Measurements from ENCODE around the gene SH3RF1. TPM values are rescaled to one million over a fixed set of nuclear protein-coding genes. Genes with fewer than 3 reads are reported as not detected.

SH3RF1 gene
- total RNA-seq, 1 experiment from 2014 or later = 4.6 TPM

DNA sequence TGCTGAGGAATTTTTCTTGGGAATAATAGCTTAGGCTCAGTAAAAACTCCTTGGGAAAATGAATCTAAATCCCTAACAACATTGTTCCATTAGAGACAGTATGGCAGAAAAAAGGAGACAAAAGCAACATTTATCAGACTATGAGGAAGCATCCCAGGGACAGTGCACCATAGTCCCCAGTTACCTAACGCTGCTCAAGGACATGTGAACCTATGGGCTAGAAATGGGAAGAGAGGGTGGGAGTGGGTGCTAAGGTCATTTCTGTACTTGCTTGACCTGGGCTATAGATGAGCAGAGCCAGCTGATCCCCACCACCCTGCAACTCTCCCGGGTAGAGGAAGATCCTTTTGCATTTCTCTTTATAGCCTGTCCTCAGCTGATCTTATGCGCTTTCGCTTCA is 162.5 kb downstream of the SH3RF1 start:
- no peak for DNase-seq
- no peak overlapping the region for H3K4me3 ChIP-seq (ENCODE audit: insufficient read depth, low read depth, low read length)
- no peaks in the 10 kb centered on the region for H3K27me3 ChIP-seq (ENCODE audit: control insufficient read depth, insufficient read depth, low read length)
- no peaks in the 10 kb centered on the region; the same call in 1 of the 2 replicates for H3K36me3 ChIP-seq (replicated peaks; ENCODE audit: control insufficient read depth, insufficient read depth, low read length)

- H3K27me3 ChIP-seq (ENCODE audit: control insufficient read depth, insufficient read depth, low read length) = no peaks in the 10 kb centered on the region
- no peak overlapping the region for H3K4me3 ChIP-seq (ENCODE audit: insufficient read depth, low read depth, low read length)
- DNase-seq = no peak
- no peaks in the 10 kb centered on the region; the same call in 1 of the 2 replicates for H3K36me3 ChIP-seq (replicated peaks; ENCODE audit: control insufficient read depth, insufficient read depth, low read length)
These were observed 163.2 kb downstream of the SH3RF1 start for GRCh38 chr4:169107528-169107927.

GRCh38 chr4:169106696-169107229 is 164.0 kb downstream of the SH3RF1 start:
- no peak overlapping the region for H3K4me3 ChIP-seq (ENCODE audit: insufficient read depth, low read depth, low read length)
- no peaks in the 10 kb centered on the region for H3K27me3 ChIP-seq (ENCODE audit: control insufficient read depth, insufficient read depth, low read length)
- no peaks in the 10 kb centered on the region; the same call in 1 of the 2 replicates for H3K36me3 ChIP-seq (replicated peaks; ENCODE audit: control insufficient read depth, insufficient read depth, low read length)
- no peak for DNase-seq

DNA sequence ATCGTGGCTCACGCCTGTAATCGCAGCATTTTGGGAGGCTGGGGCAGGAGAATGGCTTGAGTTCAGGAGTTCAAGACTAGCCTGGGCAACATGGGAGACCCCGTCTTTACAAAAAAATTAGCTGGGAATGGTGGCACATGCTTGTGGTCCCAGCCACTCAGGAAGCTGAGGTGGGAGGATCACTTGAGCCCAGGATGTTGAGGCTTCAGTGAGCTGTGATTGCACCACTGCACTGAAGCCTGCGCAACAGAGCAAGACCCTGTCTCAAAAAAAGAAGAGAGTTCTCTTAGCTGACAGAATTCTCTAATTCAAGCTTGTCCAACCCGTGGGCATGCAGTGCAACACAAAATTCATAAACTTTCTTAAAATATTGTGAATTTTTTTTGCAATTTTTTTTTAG is 165.1 kb downstream of the SH3RF1 start:
- Histone ChIP-seq H3K27me3 (ENCODE audit: control insufficient read depth, insufficient read depth, low read length) (no peaks in the 10 kb centered on the region), H3K4me3 (ENCODE audit: insufficient read depth, low read depth, low read length) (no peak overlapping the region), H3K36me3 (replicated peaks; ENCODE audit: control insufficient read depth, insufficient read depth, low read length) (no peaks in the 10 kb centered on the region; the same call in 1 of the 2 replicates)
- DNase-seq = no peak

GRCh38 chr4:169103966-169104412 is 166.8 kb downstream of the SH3RF1 start:
- H3K27me3 ChIP-seq (ENCODE audit: control insufficient read depth, insufficient read depth, low read length) = no peaks in the 10 kb centered on the region
- peak; percentile 72 for DNase-seq
- H3K36me3 ChIP-seq (replicated peaks; ENCODE audit: control insufficient read depth, insufficient read depth, low read length) = no peaks in the 10 kb centered on the region; the same call in 1 of the 2 replicates
- H3K4me3 ChIP-seq (ENCODE audit: insufficient read depth, low read depth, low read length) = no peak overlapping the region

GRCh38 chr4:169102026-169102425 is 168.7 kb downstream of the SH3RF1 start:
- Histone ChIP-seq H3K4me3 (ENCODE audit: insufficient read depth, low read depth, low read length) (no peak overlapping the region), H3K36me3 (replicated peaks; ENCODE audit: control insufficient read depth, insufficient read depth, low read length) (no peaks in the 10 kb centered on the region; the same call in none of the 2 replicates), H3K27me3 (ENCODE audit: control insufficient read depth, insufficient read depth, low read length) (no peaks in the 10 kb centered on the region)
- no peak for DNase-seq

GRCh38 chr4:169100670-169101101 is 170.1 kb downstream of the SH3RF1 start:
- no peak for DNase-seq
- Histone ChIP-seq H3K27me3 (ENCODE audit: control insufficient read depth, insufficient read depth, low read length) (no peaks in the 10 kb centered on the region), H3K4me3 (ENCODE audit: insufficient read depth, low read depth, low read length) (no peak overlapping the region), H3K36me3 (replicated peaks; ENCODE audit: control insufficient read depth, insufficient read depth, low read length) (peaks cover 2% of the 10 kb centered on the region)

- Histone ChIP-seq H3K4me3 (ENCODE audit: insufficient read depth, low read depth, low read length) (no peak overlapping the region), H3K27me3 (ENCODE audit: control insufficient read depth, insufficient read depth, low read length) (no peaks in the 10 kb centered on the region), H3K36me3 (replicated peaks; ENCODE audit: control insufficient read depth, insufficient read depth, low read length) (peaks cover 2% of the 10 kb centered on the region)
- no peak for DNase-seq
These were observed 171.0 kb downstream of the SH3RF1 start for GRCh38 chr4:169099771-169100180.

- Histone ChIP-seq H3K36me3 (replicated peaks; ENCODE audit: control insufficient read depth, insufficient read depth, low read length) (peaks cover 2% of the 10 kb centered on the region), H3K4me3 (ENCODE audit: insufficient read depth, low read depth, low read length) (no peak overlapping the region), H3K27me3 (ENCODE audit: control insufficient read depth, insufficient read depth, low read length) (no peaks in the 10 kb centered on the region)
- no peak for DNase-seq
These were observed 171.6 kb downstream of the SH3RF1 start for GRCh38 chr4:169098969-169099690.

DNA sequence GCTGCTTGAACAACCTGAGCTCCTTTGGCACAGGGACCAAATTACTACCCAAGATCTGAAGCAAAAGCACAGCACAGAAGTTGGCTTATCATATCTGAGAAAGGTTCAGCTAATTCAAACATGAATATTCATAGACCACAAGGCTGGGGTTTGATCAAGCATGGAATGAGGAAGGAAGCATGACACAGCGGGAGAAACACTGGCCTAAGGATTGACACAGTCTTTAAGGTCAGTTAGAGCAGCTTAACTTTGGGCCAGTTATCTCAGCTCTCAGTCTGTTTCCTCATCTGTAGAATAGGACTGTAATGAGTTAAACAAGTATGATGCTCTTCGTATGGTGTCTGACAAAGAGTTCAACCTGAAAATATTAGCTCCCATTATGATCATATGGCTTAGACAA is 172.2 kb downstream of the SH3RF1 start:
- peaks cover 2% of the 10 kb centered on the region for H3K36me3 ChIP-seq (replicated peaks; ENCODE audit: control insufficient read depth, insufficient read depth, low read length)
- H3K27me3 ChIP-seq (ENCODE audit: control insufficient read depth, insufficient read depth, low read length) = no peaks in the 10 kb centered on the region
- DNase-seq = no peak
- no peak overlapping the region for H3K4me3 ChIP-seq (ENCODE audit: insufficient read depth, low read depth, low read length)

DNA sequence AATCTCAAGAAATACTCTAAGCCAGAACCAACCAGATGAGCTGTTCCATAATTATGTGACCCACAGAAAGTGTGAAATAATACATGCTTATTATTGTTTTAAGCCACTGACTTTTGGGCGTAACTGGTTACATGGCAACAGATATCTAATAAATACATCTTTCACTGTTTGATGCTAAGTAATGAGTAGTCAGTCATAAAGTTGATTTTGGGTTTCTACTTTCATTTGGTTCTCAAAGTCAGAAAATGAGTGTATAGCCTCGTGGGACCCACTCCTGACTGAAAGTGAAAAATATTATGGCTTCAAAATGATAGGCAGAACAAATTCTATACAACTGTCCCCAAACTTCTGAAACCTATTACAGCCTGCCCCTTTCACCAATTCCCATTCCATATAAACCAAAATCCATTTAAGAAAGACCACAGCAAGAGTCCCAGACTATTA is 172.7 kb downstream of the SH3RF1 start:
- Histone ChIP-seq H3K36me3 (replicated peaks; ENCODE audit: control insufficient read depth, insufficient read depth, low read length) (peaks cover 2% of the 10 kb centered on the region), H3K27me3 (ENCODE audit: control insufficient read depth, insufficient read depth, low read length) (no peaks in the 10 kb centered on the region), H3K4me3 (ENCODE audit: insufficient read depth, low read depth, low read length) (no peak overlapping the region)
- no peak for DNase-seq

DNA sequence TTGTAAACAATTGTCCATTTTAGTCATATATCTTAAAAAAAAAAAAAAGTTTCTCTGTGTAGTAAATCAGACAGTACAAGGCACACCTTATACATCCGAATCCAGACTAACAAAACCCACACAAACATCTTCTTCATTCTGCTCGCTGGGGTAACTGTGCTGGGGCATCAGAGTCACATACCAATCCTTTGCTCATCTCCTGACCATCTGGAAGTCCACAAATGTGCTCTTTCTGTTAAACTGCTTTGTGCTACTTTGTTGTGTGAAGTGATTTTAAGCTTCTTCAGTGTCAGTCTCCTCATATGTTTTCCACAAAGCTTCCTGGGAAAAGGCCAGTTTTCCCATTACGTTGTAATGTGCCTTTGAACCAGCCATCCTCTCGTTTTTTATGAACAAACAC is 174.5 kb downstream of the SH3RF1 start:
- Histone ChIP-seq H3K4me3 (ENCODE audit: insufficient read depth, low read depth, low read length) (no peak overlapping the region), H3K27me3 (ENCODE audit: control insufficient read depth, insufficient read depth, low read length) (no peaks in the 10 kb centered on the region), H3K36me3 (replicated peaks; ENCODE audit: control insufficient read depth, insufficient read depth, low read length) (peaks cover 2% of the 10 kb centered on the region)
- no peak for DNase-seq

- DNase-seq = no peak
- H3K4me3 ChIP-seq (ENCODE audit: insufficient read depth, low read depth, low read length) = no peak overlapping the region
- peaks cover 2% of the 10 kb centered on the region for H3K36me3 ChIP-seq (replicated peaks; ENCODE audit: control insufficient read depth, insufficient read depth, low read length)
- no peaks in the 10 kb centered on the region for H3K27me3 ChIP-seq (ENCODE audit: control insufficient read depth, insufficient read depth, low read length)
These were observed 176.0 kb downstream of the SH3RF1 start for GRCh38 chr4:169094656-169095231.

GRCh38 chr4:169092889-169093522 is 177.8 kb downstream of the SH3RF1 start:
- no peaks in the 10 kb centered on the region for H3K27me3 ChIP-seq (ENCODE audit: control insufficient read depth, insufficient read depth, low read length)
- H3K36me3 ChIP-seq (replicated peaks; ENCODE audit: control insufficient read depth, insufficient read depth, low read length) = peaks cover 2% of the 10 kb centered on the region
- DNase-seq = no peak
- H3K4me3 ChIP-seq (ENCODE audit: insufficient read depth, low read depth, low read length) = no peak overlapping the region
